ENCODE measurements around the gene PLXNA4. TPM values are rescaled to one million over a fixed set of nuclear protein-coding genes. Genes with fewer than 3 reads are reported as not detected.
A peak's percentile ranks its signal among the peaks of the same experiment; 100 is the strongest.

Gene PLXNA4
- total and polyA plus RNA-seq, 12 donors, result 0.83 to 17.0 (median 11.5) TPM

DNA sequence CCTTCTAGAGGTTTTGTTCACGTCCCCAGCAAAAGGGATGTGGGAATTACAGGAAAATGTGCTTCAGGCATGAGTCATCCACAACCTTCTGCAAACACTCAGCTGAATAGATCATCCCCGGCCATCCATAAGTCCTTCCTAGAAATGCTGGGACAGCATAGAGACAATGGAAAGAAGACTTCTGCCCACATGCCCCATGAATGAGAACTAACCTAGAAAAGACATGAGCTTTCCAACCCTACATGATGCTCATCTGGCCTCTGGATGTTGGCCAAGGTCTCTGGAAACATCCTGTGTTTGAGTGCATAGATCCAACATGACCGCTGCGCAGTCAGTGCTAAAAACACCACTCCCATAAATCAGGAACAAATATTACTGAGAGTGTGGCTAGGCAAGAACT lies 277.5 kb downstream of the PLXNA4 start:
- peaks cover 0 to 9% (median 0%) of the 10 kb centered on the region in 9 donors for H3K36me3 ChIP-seq
- intact Hi-C loops (cut with DNase I), result no loop called here
- ATAC-seq (peak in 1 of 8 donors; percentile 21), DNase-seq (no peak)
- no peak overlapping the region for H3K4me3 ChIP-seq
- WGBS, 2 donors, result 57 to 65% methylated on average over 4 of the region's 4 CpGs
- no peaks in the 10 kb centered on the region for H3K27me3 ChIP-seq
- TF ChIP-seq, protein P1, sequence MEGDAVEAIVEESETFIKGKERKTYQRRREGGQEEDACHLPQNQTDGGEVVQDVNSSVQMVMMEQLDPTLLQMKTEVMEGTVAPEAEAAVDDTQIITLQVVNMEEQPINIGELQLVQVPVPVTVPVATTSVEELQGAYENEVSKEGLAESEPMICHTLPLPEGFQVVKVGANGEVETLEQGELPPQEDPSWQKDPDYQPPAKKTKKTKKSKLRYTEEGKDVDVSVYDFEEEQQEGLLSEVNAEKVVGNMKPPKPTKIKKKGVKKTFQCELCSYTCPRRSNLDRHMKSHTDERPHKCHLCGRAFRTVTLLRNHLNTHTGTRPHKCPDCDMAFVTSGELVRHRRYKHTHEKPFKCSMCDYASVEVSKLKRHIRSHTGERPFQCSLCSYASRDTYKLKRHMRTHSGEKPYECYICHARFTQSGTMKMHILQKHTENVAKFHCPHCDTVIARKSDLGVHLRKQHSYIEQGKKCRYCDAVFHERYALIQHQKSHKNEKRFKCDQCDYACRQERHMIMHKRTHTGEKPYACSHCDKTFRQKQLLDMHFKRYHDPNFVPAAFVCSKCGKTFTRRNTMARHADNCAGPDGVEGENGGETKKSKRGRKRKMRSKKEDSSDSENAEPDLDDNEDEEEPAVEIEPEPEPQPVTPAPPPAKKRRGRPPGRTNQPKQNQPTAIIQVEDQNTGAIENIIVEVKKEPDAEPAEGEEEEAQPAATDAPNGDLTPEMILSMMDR (IDR thresholded peaks at IDR 0.05), result no peak
- H3K27ac ChIP-seq, result no peak overlapping the region
- peaks cover 0 to 8% (median 0%) of the 10 kb centered on the region in 9 donors for H3K4me1 ChIP-seq
- H3K9me3 ChIP-seq, result no peaks in the 10 kb centered on the region

DNA sequence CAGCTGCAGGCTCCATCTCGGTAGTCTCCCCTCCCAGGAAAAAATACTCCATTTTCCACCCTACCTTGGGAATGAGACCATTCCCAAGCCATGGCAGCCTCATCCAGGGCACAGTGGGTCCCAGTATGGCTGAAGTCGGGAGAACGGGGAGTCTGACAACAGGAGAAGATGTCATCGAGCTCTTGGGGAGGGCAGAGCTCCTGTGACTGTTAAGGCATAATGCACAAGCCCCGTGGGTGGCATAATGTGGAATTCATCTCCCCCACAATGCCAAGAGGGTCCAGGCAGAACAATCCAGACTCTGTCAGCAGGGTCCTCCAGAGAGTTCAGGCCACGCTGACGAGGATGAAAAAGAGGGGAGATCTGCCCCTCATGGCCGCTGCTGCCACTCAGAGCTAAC lies 279.4 kb downstream of the PLXNA4 start:
- ATAC-seq (no peak), DNase-seq (no peak)
- WGBS, 2 donors, result 84 to 89% methylated on average over 8 of the region's 8 CpGs
- TF ChIP-seq, protein P1 (IDR thresholded peaks at IDR 0.05), result no peak
- intact Hi-C loops (cut with DNase I), result no loop called here
- no peak overlapping the region for H3K4me3 ChIP-seq
- no peaks in the 10 kb centered on the region for H3K9me3 ChIP-seq
- peaks cover 0 to 9% (median 0%) of the 10 kb centered on the region in 9 donors for H3K36me3 ChIP-seq
- H3K4me1 ChIP-seq, result peaks cover 0 to 12% (median 0%) of the 10 kb centered on the region in 9 donors
- H3K27me3 ChIP-seq, result no peaks in the 10 kb centered on the region
- no peak overlapping the region for H3K27ac ChIP-seq

DNA sequence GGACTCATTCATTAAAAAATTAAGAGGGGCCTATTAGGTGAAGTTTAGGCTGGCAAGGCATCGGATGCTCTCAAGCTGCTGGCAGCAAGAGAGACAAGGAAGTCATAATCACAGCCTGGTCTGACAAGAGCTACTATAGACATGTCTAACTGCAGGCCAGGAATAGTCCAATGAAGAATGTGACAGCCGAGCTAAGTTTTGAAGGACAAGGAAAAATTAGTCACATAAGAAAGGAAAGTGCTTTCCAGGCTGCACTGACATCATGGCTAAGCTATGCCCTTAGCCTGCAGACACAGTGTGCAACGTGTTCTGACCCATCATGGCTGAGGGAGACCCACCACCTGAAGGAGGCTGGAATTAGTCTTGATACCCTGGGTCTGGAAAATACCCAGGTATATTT lies 281.1 kb downstream of the PLXNA4 start:
- H3K36me3 ChIP-seq, result peaks cover 0 to 9% (median 0%) of the 10 kb centered on the region in 9 donors
- no peak overlapping the region for H3K27ac ChIP-seq
- no peaks in the 10 kb centered on the region for H3K9me3 ChIP-seq
- TF ChIP-seq, protein P1 (IDR thresholded peaks at IDR 0.05), result no peak
- H3K27me3 ChIP-seq, result no peaks in the 10 kb centered on the region
- peaks cover 0 to 12% (median 0%) of the 10 kb centered on the region in 9 donors for H3K4me1 ChIP-seq
- DNase-seq, result no peak
- ATAC-seq, result peak in 3 of 8 donors; percentile 26 to 60 (median 30)
- no peak overlapping the region for H3K4me3 ChIP-seq
- intact Hi-C loops (cut with DNase I), result no loop called here
- WGBS, 2 donors, result 49 to 53% methylated on average over 3 of the region's 3 CpGs

DNA sequence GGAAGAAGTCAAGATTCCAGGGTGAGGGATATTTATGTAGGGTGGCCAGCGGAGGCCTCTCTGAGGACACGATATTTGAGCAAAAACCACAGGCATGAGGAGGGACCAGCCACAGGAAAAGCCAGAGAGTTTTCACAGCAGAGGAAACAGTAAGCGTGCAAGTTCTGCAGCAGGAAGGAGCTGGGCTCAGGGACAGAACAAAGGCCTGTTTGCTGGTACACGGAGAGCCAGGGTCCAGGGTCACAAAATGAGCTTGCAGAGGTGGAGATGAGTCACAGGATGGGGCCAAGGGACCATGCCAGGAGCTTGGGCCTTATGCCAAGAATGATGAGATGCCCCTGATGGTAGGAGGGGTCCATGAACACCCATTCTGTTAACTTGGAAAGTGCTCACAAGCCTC lies 283.5 kb downstream of the PLXNA4 start:
- peaks cover 0 to 12% (median 0%) of the 10 kb centered on the region in 9 donors for H3K4me1 ChIP-seq
- WGBS, 2 donors, result 54 to 58% methylated on average over 4 of the region's 4 CpGs
- ATAC-seq, result no peak
- no peak overlapping the region for H3K4me3 ChIP-seq
- intact Hi-C loops (cut with DNase I), result no loop called here
- TF ChIP-seq, protein P1 (IDR thresholded peaks at IDR 0.05), result no peak
- H3K36me3 ChIP-seq, result peaks cover 0 to 9% (median 0%) of the 10 kb centered on the region in 9 donors
- no peak for DNase-seq
- H3K27me3 ChIP-seq, result no peaks in the 10 kb centered on the region
- H3K9me3 ChIP-seq, result no peaks in the 10 kb centered on the region
- H3K27ac ChIP-seq, result no peak overlapping the region

All from heart right ventricle (tissue), 16 donors.